Measurements from ENCODE around the gene SLC12A2.

SLC12A2 gene

GRCh38 chr5:128234928-128235641 lies 151.5 kb downstream of the SLC12A2 start:
- no peak for DNase-seq

DNA sequence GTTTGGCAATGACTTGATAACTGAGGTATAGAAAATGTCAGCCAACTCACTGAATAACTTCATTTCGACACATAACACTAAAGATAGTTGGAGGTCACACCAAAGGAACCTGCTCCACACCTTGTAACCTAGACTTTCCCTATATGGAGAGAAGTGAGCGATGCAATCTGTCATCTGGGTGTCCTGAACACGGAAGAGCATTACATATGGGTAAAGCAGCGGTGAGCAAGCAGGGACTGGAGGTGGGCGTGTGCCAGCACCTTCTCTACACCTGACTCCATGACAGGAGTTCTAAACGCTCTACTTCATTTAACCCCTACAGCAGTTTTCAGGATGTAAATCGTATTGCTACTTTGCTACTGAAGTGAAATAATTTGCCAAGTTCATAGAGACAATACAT lies 152.8 kb downstream of the SLC12A2 start:
- no peak for DNase-seq

GRCh38 chr5:128237000-128237399 lies 153.4 kb downstream of the SLC12A2 start:
- no peak for DNase-seq

DNA sequence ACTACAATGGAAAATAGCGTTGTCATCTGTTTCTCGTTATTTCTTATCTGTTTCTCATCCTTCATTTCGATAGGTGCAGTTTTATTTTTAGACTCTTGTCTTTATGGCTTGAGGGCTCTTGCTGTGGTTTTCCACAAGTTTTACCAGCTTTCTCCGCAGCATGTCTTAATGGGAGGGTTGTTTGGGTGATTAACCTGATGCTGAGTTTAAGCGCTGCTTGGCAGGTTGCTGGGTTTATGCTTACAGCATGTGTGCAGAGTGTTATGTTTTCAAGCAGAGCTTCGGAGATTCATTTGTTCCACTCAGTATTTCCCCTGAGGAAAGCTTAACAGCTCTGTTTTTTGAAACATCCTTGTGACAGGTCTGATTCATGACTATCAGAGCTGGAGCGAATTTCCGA lies 154.0 kb downstream of the SLC12A2 start:
- no peak for DNase-seq
